Activated CD4-positive, alpha-beta T cell treated with anti-CD3 and anti-CD28 coated beads for 4 hours (primary cell): ENCODE data around the gene STK24.

Experiments
- DNase-seq, 2 donors: peaks; one replicate each; pipeline ENCODE4 v3.0.0-alpha.2; 2020

Gene STK24

DNA sequence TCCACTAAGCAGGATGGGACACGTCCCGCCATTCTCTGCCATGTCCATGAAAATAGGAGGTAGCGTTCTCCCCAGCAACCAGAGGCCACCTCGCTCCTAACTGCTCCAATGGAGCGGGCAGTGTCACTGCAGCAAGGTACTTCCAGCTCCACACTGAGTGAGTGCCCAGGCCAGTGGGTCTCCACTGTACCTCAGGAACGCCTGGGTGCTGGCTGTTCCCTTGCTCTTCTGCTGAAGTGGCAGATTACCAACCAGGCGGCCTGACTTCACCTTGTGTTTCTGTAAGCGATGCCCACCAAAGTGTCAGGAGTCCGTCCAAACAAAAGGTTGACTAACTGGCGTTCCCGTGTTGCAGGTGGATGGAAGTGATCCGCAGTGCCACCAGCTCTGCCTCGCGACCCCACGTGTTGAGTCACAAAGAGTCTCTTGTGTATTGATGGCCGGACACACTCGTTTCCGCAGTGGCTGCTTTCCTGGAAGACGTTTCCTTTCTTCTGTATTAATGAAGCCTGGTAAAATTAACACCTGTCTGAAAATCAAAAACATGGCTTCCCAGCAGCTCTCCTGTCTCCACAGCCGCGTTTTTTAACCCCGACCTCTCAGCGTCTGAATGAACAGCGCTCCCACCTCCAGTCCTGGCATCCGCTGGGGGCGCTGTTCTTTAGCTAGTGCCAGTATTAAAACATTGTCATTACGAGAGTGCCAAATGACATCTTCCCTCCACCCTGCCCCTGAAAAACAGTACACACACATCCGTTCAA is 128.8 kb downstream of the STK24 start:
- DNase-seq, result peak in 1 of 2 donors; percentile 15

DNA sequence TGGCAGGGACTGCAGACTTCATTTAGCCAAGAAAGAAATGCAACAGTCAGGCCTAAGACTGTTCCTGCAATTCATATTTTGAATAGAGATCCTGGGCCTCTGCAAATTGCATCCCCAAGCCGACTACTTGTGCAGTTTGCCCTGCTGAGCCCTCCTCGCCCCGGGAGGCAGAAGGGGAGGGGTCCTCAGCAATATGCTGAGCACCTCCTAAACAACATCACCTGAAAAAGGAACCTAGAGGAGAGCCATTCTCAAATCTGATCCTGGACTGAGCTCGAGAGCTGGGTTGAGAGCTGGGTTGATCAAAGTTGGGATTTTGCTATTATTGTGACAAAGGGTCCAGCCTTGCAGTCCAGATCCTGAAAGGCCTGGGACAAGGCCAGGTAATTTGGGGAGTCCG is 129.8 kb downstream of the STK24 start:
- no peak for DNase-seq

DNA sequence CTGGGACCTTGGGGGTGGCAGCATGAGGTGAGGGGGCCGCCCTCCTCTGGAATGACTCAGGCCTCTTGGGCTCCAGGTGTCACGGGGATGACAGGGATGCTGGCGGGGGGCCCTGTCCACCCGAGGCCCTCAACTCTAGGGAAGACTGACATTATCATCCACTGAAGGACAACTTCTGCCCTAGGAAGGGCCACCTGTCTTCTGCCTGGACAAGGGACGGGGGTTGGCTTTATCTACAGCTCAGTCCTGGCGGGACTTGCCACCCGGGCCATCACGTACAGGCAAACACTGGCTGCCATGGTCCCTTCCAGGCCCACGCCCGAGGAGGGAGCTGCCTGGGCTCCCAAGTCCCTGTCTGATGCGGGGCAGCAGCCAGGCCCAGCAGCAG is 130.7 kb downstream of the STK24 start:
- no peak for DNase-seq

DNA sequence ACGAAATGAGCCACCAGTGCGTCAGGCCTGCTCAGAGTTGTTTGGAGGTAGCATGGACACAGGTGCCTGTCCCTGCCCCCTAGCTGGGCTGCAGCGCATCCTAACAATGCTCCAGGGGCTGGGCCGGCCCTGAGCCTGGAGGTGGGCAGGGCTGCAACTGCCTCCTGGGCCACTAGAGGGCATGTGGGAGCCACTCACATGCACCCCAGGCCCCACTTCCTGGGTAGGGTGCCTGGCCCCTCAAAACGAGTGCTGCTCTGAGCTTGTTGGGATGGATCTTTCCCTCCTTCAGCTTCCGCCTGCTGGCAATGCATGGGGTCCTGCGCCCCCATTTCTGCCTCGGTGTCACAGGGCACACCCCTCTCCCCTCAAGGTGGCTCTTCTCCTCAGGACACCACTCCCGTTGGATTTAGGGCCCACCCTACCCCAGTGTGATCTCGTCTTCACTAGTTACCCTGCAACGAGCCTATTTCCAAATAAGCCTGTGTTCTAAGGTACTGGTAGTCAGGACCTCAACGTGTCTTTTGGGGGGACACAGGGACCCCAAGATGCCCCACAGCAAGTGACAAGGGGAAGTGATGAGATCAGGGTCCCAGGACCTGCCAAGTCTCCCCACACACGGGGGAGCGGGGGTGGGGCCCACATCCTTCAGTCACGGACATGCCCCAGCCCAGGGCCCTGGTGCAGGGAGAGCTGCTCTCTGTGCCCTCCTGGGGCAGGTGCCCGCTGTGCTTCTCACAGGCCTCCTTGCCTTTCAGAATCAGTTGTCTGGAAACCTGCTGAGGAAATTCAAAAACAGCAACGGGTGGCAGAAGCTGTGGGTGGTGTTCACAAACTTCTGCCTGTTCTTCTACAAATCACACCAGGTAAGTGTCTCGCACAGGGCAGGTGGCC is 131.3 kb downstream of the STK24 start:
- DNase-seq, result peak; percentile 76 to 77

DNA sequence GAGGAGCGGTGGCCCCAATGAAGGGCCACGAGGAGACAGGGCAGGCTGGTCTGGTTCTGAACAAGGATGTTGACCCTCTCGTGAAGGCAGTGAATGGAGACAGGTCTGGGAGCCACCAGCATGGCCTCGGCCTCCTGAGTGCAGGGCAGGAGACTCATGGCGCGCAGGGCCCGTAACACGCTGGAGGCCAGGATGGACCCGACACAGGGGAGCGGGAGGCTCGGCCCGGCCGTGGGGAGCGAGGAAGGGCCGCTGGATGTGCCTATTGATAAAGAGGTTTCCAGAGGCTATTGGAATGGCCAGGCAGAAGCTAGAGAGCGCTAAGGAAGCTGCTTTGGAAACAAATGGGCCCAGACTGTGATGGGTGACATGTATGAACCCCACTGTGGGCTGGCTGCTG is 132.5 kb downstream of the STK24 start:
- DNase-seq, result no peak

DNA sequence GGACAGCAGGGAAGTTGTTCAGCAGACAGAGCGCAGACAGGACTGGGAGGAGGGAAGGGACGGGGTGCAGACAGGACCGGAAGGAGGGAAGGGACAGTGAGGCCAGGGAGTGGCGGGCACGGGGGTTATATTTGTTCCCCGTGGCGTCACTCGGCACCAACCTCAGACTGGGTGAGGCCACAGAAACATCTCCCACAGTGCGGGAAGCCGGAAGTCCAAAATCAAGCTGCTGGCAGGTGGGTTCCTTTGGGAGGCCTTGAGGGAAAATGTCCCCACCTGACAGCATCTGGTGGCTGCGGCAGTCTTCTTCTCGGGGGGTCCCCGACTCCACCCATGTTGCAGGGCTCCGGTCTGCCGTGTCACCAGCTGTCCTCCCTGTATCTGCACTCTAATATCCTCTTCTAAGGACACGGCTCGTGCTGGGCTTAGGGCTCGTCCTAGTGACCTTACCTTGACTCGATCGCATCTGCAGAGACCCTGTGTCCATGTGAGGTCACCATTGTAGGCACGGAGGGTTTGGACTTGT is 133.0 kb downstream of the STK24 start:
- no peak for DNase-seq

DNA sequence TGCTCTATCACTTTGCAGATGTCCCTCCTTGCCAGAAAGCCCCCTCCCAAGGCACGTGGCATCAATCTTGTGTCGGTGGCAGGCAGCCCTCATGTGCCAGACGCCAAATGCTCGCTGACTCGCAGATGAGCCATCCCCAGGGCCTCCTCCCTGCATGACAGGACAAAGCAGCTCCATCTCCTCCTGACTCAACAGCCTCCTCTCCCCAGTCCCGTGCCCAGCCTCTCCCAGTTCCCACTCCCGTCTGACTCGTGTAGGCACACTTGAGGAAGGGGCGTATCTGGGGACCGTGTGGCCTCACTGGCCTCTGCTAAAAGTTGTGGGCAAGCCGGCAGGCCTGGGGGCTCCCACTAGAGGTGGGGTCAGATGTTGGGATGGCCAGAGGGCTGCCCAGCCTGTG is 133.6 kb downstream of the STK24 start:
- DNase-seq, result no peak

DNA sequence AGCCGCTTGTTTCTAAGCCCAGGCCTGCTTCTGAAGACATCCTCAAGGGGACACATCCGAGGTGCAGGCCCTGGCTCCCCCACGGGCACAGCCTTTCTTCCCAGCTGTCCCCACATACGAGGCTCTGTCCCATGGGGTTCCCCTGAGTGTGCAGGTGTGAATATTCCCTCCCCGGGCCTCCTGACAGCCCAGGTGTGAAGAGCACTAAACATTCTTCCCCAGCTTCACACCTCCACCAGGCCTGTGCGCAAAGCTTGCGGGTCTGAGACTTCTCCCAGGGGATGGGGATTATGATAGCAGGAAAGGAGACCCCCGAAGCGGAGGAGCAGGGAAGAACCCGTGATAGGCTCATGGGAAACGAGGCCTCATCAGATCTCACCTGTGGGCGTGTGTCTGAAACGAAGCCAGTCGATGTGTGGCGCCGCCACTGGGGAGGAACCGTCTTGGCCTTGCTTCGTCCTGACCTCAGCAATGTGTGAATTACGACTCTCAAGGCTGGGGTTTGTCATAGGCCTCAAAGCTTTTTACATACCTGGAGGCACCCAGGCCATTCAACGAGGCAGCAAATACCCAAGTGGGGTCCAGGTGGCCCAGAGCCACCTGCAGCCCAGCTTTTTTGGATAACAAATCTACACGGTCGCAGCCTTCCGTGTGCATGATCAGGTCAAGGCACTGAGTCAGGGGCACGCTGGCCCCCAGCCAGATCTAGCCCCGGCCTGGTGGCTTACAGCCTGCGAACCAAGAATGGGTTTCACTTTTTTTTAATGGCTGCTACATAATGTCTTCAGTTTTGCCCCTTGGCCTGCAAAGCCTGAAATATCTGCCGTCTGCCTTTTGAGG is 134.3 kb downstream of the STK24 start:
- DNase-seq, result no peak

DNA sequence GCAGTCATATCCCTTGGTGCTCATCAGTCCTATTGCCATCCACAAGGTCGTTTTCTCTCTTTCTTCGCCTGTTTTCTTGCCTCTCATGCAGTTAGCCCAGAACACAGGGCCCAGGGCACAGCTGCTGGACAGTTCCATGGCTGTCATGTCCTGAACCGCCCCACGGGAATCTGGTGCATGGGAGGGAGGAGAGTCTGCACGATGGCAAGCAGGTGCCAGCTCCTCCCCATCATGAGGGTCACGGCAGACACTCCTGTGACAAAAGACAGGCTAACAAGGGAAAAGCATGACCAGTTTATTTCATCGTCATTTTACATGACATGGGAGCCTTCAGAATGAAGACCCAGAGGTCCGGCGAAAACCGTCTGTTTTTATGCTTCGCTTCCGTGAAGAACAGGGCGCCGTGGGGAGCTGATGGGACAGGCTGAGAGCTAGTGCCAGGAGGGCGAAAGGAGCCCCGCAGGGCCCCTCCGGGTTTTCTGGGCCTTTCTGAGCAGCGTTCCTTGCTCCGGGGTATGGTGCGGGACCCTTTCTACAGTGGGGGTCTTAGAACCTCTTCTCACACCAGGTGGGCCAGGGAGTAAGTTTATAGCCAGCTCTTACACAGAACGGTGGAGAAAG is 135.7 kb downstream of the STK24 start:
- no peak for DNase-seq

DNA sequence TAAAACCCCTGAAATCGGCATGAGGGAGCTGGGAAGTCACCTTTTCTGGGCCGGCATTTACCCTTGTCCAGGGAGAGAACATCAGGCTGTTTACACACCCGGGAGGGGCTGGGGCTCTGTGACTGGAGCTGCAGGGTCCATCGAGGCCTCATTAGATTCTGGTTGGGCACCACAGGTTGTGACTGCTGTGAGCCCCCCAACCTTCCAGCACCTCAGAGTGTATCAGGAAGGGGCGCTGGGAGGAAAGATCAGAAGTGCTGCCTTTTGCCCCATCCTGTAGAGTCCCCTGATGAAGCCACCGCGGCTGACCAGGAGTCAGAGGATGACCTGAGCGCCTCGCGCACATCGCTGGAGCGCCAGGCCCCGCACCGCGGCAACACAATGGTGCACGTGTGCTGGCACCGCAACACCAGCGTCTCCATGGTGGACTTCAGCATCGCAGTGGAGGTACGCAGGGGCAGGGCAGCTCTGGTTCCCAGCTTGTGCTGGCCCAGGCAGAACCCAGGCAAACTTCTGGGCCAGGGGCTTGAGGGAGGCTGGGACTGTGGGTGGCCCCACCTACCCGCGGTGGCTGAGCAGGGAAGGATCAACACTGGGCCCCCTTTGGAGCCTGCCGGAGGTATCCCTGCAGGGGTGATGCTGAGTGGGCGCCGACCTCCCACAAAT is 136.4 kb downstream of the STK24 start:
- no peak for DNase-seq

DNA sequence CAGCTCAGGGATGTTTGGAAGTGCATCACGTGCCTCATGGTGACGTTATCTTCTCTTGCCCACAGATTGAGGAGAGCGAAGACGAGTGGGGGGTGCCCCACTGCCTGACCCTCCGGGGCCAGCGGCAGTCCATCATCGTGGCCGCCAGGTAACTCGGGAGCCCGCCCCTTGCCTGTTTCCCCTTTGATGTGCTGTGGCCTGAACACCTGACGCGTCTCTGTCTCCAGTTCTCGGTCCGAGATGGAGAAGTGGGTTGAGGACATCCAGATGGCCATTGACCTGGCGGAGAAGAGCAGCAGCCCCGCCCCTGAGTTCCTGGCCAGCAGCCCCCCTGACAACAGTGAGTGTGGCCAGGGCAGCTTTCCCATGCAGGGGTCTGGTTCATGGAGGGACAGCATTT is 137.0 kb downstream of the STK24 start:
- no peak for DNase-seq

DNA sequence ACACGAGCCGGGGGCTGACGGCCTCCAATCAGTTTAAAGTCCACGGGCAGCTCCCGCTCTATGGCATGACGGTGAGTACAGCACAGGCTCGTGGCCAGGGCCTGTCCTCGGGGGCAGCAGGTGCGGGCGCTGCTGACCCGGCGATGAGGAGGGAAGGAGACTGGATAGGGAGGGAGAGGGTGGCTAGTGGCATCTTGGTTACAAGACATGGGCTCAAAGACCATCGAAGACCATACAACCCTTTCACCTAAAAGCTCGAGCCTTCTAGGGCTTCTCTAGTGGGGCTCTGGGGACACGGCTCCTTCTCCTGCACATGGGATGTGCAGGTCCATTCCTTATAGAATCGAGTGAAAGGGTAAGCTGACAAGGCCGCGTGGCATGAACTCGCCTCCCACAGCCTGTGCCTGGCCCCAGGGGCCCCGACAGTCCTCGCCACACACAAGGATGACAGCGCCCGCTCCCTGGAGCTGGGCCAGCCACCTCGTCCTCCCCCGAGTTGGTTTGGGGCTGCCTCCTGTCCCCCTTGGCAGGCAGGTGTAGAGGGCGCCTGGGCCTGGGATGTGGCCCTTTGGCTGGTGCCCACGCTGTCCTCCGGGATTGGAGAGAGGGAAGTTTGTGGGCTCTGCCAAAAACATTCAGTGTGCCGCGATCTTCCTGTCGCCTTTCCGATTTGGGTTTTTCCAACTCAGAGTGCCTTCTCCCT is 137.6 kb downstream of the STK24 start:
- DNase-seq, result no peak

DNA sequence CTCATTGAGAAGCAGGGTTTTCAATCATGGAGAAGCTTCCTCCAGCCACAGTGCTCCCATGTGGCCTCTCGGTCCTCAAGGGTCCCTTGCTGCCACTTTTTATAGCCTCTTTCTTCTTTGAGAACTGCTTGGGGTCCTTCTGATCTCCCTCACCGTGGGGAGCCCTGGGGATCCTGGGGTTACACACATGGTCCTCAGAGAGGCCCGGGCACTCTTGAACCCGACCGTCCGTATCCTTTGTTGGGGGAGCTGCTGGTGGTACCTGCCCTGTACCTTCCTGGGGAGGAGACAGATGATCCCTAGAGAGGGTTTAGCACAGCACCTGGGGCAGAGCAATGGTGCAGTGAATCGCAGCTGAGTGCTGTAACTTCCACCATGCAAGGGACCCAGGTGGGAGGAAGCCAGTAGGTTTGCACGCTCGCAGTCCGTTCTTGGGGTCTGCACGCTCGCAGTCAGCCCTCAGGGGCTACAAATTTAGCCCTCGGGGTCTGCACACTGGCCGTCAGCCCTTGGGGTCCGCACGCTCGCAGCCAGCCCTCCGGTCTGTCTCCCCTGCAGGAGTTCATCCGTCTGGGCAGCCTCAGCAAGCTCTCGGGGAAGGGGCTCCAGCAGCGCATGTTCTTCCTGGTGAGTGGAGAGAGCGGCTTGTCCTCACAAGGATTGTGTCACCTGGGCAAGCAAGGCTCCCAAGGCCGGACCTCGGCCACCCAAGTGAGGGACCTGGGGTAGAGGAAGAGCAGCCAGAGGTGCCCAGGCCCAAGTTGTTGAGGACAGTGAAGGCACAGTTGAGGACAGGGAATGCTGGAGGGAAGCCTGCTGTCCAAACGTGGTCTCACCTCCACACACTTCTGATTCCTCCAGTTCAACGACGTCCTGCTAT is 138.4 kb downstream of the STK24 start:
- no peak for DNase-seq

DNA sequence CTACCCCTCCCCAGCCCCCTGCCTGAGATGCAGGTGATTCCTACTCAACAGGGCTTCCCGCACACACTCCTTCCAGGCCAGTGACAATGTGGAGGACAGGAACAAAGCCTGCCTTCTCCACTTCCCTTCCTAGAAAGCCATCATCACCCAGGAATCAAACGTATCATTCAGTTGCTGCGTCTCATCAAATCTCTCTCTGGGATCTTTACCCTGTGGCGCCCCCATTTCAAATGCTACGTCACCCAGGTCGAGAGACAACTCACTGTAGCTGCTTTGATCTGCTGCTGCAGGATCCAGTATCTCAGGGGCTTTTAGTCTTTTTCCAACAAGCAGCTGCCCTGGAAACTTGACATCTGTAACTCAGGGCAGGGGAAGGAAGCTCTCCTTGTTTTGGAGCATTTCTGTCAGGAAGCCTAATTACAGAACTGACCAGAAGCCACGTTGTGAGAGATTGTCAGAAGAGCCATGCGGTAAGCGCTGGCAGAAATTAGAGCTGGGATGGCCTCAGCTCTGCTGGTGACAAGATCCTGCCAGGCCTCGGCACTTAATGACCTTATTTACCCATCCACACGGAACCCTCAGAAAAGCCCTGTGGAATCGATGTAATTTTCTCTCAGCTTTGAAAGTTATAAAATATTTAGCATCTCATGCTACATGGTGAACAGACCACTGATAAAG is 140.5 kb downstream of the STK24 start:
- no peak for DNase-seq

DNA sequence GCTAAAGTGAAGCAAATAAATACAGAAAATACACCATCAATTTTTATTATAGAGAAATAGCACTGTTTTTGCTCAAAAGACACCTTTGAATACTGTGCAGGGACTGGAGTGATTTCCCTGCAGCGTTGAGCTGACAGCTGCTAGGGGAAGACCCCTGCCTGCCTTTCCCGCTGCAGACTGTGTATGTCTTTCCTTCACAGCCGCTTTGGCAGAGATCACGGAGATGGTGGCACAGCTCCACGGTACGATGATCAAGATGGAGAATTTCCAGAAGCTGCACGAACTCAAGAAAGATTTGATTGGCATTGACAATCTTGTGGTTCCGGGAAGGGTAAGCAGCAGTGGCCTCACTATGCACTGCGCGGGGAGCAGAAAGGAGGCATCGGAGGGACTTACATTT is 141.5 kb downstream of the STK24 start:
- no peak for DNase-seq

DNA sequence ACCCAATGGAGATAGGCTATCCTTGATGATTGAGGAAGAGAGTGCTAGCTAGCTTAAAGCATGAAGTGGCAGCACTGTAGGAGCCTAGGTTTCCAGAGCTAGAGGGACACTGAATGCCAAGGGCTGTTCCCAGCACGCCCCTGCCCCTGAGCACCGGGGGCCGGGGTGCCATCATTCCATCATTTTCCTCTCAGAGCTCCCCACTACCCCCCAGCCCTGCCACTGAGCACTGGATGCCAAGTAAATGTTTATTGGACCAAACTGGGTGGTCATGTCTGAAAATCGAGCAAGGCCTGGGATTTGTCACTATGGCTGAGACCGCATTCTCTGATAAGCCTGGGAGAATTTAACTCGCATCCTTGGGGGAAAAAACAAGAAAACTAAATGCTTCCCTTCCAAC is 142.8 kb downstream of the STK24 start:
- no peak for DNase-seq

DNA sequence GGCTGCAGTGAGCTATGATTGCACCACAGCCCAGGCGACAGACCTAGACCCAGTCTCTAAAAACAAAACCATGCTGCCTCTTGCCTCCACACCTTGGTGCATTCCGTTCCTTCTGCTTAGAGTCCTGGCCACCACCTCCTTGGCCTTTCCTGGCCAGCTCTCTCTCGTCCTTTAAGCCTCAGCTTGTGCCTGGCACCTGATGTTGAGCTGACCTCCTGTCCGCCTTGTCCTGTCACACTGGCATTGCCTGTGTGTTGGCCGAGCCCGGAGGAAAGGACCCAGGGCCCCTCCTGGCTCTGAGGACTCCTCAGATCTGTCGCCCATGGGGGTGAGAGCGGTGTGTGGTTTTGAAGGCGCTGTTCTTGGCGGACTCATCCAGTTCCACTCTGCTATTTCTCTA is 143.3 kb downstream of the STK24 start:
- DNase-seq, result no peak

DNA sequence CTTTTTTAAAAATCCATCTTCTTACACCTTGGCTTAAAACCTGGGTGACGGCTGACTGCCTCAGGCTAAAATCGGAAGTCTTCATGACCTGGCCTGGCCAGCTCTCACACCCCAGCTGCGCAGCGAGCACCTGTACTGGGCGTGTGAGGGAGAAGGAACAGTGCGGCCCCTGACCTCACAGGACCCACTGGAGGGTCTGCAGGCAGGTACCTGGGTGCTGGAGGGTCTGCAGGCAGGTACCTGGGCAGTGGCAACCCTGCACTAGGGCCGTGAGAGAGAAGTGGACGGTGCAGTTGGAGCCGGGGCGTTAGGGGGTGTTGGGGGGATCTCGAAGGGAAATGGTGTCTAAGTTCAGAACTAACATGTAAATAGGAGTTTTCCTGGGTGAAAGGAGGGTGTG is 144.3 kb downstream of the STK24 start:
- no peak for DNase-seq

DNA sequence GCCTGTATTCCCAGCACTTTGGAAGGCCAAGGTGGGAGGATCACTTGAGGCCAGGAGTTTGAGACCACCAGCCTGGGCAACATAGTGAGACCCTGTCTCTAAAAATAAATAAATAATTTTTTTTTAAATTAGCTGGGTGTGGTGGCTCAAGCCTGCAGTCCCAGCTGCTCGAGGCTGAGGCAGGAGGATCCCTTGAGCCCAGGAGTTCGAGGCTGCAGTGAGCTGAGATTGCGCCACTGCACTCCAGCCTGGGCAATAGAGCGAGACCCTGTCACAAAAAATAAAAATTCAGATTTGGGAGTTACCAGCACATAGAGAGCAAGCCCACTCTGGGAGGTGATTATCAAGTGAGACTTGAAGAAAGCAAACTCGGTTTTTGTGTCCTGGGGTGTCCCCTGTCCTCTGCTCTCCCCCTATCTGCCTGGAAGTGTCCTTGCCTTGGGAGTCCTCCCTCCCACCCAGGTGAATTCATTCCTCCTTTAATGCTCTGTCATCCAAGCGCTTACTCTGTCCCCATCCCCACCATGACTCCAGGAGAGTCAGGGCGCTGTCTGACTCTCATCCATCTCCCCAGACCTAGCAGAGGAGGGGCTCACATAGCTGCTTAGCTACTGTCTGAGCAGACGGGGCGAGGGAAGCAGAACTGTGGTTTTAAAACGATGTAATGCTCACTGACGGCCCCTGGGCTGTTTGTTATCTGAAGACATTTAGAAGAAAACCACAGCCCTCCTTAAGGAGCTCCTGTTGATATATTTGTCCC is 146.8 kb downstream of the STK24 start:
- DNase-seq, result no peak
